Germinal center (tissue), 1 donor: ENCODE data around the gene HNRNPUL1.
"Not testable (repeated sequence)": the region's sequence is repeated elsewhere in the genome, so short reads cannot be mapped to it uniquely, and the experiment has no call there.

Source experiments
- DNase-seq: peaks from one replicate; pipeline ENCODE4 v3.0.0; 2012; ENCODE audit warnings: mixed read lengths, low spot score

Gene HNRNPUL1

DNA sequence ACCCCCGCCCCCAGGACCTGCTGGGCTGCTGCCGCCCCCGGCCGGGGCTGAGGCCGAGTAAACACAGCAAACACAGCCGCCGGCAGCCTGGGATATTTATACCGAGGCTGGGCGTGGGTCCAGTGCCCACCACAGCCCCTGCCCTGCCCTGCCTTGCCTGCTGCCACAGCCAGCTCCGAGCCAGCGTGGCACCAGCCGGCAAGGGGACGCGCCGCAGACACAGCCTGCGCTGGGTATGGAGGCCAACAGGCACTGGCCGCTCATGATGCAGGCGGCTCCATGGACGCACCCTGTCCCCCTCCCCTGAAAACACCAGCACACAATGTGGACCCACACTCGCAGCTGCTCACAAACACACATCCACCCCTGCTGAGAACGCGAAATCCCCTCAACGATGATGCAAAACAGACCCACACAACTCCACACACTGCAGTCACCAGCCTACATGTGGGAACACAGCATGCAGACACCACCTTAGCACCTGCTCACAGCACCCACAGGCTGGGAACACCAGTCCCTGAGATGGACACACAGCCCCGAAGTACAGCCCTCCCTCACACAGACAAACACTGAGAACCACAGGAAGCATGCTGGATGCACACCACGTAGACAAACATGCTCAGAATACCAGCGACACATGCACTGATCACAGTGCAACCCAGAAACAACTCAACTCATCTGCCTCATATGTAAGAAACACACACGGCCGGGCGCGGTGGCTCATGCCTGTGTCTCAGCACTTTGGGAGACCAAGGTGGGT lies 62.0 kb downstream of the HNRNPUL1 start:
- peak; percentile 84 for DNase-seq

DNA sequence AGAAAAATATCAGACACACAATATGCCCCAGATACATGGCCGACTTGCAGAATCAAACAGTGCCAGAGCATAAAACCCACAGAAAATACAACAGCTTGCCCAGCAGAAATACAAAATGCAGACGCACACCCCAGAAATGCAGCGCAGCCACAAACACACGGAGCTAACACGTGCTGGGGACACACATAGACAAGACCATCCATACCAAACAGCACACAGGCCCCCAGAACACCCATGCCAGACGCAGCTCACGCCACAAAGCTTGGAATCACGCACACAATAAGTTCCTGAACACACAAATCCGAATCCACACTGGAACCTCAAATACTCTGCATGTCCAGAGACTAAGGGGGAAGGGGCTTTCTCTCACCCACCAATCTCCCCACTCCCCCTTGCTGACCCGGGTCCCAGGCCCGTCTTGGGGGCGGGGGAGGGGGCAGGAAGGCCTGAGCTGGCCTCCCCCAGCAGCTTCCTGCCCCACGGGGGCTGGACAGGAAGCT lies 63.0 kb downstream of the HNRNPUL1 start:
- no peak for DNase-seq

DNA sequence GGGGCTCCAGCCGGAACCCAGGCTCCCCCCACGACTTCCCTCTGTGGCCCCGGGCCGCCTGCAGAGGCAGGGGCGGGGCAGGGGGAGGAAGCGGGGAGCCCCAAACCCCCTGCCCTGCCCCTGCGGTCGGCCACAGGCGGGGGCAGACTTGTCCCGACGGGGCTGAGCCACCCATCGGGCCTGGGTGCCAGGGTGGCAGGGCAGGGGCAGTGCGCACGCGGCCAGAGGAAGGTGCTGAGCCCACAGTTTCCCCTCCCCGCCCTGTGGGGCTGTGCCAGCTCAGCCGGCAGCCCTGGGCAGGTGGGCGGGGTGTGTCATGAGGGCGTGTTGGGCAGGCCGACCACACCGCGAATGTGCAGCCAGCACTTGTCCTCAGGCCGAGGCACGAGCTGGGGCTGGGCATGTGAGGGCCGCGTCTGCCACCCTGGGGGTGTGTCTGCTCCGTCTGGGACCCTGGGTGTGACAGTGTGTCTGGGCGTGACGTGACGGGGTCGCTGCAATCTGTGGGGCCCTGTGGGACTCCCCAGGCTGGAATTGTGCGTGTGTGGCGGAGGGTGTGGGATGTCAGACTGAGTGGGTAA lies 63.5 kb downstream of the HNRNPUL1 start:
- DNase-seq = peak; percentile 87

DNA sequence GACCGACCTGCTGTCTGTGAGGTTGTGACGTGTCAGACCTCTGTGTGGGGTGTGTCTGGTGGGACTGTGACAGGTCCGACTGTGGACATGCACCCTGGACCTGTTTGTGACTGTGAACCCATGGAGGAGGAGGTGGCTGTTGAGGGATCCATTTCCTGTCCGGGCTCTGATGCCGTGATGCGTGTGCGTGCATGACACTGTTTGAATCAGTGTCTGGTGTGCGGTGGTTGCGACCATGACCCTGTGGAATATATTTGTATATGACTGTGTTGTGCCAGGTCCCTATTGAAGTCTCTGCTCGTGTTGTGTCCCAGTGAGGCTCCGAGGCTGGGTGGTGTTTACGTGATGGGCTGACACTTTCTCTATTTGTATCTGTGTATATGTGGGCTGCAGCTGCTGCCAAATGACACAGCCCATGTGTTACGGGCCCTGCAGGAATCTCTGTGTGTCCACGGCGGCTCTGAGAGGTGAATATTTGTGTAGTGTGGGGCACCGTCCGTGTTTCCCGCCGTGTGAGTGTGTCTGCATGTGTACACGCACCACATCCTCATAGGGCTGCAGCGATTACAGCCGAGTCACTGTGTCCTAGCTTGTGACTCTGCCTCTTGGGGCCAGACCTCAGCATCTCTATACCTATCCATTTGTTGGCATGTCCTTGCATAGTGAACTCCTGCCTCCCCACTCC lies 64.1 kb downstream of the HNRNPUL1 start:
- DNase-seq = no peak

DNA sequence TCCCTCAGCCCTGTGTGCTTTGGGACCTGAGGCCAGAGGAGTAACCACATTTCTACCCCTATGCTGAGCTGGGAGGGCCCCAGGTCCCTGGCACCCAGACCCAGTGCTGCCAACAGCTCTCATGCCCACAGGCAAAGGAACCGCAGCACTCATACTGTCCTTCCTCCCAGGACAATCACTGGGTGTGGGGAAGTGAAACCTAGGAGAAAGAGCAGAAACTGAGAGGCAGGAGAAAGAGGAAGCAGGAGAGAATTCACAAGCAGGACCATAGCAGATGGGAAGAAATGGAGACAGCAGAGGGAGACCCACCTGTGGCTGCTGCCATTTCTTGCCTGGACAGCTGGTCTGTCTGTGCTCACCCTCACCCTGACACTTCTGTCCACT lies 64.7 kb downstream of the HNRNPUL1 start:
- peak; percentile 53 for DNase-seq

DNA sequence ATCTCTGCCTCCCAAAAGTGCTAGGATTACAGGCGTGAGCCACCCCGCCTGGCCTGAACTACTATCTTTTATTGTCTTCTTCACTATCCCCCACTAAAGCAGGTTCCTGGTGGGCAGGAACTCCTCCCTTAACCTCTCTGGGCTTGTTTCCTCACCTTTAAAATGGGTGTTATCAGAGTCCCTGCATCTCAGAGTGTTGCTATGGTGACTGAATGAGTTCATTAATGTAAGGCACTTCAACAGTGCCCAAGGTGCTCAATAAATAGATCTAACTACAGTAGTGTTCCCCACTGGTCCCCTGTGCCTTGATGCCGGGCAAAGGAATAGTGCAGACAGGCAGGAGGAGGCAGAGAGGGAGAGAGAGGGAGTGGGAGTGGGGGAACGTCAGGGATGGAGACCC lies 66.3 kb downstream of the HNRNPUL1 start:
- no peak for DNase-seq

DNA sequence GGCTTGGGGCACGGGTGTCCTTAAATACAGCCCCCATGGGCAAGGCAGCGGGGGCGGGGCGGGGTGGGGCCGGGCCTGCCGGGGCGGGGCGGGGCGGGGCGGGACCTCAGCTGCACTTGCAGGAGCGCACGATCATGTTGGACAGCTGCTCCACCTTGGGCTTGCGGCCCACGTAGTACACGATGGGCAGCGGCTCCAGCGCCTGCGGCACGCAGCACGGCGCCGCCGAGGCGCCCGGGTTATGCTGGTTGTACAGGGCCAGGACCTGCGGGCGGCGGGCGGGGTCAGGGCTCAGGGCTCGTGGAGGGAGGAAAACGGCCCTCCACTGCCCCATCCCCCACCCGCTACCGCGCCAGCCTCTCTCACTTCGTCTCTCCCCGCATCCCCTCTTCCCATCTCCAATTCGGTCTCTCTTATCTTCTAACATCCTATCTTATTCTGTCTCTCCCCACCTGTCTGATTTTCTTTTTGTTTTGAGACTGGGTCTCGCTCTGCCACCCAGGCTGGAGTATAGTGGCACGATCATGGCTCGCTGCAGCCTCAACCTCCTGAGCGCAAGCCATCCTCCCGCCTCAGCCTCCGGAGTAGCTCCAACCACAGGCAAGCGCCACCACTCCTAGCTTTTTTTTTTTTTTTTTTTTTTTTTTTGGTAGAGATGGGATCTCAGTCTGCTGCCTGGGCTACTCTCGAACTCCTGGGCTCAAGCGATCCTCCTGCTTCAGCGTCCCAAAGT lies 66.9 kb downstream of the HNRNPUL1 start:
- no peak for DNase-seq

DNA sequence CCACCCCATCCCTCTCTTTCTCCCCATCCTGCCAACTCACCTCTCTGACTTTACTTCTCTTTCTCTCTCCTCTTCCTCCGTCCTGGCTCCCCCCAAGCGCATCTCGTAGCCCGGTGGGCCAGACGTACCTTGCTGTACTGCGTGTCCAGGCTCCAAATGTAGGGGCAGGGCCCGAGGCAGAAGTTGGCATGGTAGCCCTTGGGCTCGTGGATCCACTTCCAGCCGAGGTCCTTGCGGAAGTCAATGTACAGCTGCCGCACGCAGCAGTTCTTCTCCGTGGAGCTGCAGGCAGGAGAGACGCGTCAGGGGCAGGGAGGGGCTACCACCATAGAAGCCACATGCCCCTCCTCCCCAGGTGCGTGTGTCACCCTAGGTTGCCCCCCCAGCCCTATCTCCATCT lies 67.8 kb downstream of the HNRNPUL1 start:
- DNase-seq = no peak

DNA sequence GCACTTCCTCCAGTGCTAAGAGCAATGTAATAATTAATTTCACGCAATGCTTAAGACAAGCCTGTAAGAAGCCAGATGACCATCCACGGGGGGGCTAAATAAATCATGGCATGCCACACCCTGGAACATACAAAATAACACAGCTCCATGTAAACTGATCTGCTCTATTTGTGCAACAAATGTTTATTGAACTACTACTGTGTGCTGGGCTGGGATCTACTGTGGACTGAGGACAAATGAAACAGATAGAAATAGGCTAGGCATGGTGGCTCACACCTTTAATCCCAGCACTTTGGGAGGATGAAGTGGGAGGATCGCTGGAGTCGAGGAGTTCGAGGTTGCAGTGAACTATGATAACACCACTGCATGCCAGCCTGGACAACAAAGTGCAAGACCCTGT lies 68.3 kb downstream of the HNRNPUL1 start:
- DNase-seq = no peak

DNA sequence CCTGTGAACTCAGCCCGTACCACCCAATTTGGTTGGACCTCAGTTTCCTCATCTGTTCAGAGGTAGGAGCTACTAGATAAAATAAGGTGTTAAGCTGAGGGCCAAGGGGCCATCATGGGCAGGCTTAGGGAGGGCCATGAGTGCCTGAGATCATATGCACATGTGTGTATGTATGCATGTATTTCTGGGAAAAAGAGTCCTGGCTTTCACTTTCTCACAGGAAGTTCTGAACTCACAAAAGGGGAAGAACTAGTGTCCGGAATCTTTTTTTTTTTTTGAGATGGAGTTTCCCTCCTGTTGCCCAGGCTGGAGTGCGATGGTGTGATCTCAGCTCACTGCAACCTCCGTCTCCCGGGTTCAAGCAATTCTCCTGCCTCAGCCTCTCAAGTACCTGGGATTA lies 70.6 kb downstream of the HNRNPUL1 start:
- DNase-seq = no peak

DNA sequence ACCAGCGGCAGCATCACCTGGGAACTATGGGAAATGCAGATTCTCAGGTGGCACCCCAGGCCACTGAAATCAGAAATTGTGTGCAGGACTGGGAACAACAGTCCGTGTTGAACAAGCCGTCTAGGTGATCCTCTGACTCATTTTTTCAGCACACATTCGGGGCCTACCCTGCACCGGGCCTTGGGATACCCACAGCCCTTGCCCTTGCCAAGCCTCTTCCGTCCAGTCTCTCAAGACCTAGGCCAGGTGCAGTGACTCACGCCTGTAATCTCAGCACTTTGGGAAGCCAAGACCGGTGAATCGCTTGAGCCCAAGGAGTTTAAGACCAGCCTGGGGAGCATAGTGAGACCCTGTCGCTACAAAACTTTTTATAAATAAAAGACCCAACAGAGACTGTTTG lies 71.3 kb downstream of the HNRNPUL1 start:
- no peak for DNase-seq

DNA sequence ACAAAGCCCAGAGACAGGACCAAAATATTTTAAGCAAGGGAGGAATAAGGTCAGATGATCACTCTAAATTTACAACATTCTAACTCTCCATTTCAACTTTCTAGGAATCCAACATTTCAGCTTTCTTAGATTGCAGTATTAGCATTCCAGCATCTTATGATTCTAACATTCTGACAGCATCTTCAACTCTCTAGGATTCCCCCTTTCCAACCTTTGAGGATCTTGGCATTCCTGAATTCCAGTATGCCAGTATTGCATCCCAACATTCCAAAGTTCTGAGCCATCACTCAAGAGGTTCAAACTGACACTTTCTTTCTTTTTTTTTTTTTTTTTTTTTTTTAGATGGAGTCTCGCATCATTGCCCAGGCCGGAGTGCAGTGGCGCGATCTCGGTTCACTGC lies 75.8 kb downstream of the HNRNPUL1 start:
- DNase-seq = no peak

DNA sequence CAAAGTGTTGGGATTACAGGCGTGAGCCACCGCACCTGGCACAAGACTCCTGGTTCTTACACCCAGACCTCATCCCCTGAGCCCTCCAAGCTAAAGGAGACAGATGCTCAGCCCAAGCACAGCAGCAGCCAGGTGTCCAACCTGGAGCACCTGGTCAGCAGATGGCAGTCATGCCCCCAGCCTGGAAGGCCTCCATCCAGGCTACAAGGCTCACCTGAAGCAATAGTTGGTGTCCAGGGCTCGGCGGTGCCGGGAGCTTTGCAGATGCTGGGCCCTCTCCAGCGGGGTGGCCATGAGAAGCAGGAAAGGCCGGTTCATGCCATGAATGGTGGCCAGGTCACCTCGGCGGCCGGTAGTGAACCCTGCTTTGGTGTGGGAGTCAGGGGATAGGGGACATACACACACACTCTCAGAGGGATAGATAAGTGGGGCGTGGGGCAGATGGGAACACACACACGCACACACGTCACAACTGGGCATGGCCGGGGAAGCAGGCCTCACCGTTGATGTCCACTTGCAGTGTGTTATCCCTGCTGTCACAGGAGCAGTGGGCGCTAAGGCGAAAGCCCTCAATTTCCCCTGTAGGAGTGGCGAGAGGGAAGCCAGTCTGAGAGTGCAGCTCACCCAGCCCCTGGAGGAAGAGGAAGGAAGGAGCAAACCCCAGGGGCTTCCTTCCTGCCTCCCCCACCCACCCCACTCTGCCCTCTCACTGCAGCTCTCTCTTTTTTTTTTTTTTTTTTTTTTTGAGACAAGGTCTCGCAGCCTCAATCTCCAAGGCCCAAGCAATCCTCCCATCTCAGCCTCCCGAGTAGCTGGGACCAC lies 77.7 kb downstream of the HNRNPUL1 start:
- no peak for DNase-seq

DNA sequence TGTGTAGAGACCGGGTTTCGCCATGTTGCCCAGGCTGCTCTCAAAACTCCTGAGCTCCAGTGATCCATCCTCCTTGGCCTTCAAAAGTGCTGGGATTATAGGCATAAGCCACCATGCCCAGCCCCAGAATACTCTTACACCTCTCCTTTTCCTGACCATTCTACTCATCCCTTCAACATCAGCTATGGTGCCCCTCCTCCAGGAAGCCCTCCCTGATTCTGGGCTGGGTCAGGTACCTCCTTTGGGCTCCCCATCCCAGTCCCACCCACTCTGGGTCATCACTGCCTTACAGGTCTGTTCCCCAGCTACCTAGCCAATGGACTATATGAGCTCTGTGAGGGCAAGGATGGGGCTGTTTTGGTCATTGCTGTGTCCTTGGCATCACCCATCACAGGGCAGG lies 80.0 kb downstream of the HNRNPUL1 start:
- no peak for DNase-seq

DNA sequence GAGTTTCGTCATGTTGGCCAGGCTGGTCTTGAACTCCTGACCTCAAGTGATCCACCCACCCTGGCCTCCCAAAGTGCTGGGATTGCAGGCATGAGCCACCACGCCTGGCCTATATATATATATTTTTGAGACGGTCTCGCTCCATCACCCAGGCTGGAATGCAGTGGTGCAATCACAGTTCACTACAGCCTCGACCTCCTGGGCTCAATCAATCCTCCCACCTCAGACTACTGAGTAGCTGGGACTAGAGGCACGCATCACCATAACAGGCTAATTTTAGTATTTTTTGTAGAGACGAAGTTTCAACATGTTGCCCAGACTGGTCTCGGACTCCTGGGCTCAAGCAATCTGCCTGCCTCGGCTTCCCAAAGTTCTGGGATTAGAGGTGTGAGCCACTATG lies 82.7 kb downstream of the HNRNPUL1 start:
- DNase-seq = not testable (repeated sequence)

DNA sequence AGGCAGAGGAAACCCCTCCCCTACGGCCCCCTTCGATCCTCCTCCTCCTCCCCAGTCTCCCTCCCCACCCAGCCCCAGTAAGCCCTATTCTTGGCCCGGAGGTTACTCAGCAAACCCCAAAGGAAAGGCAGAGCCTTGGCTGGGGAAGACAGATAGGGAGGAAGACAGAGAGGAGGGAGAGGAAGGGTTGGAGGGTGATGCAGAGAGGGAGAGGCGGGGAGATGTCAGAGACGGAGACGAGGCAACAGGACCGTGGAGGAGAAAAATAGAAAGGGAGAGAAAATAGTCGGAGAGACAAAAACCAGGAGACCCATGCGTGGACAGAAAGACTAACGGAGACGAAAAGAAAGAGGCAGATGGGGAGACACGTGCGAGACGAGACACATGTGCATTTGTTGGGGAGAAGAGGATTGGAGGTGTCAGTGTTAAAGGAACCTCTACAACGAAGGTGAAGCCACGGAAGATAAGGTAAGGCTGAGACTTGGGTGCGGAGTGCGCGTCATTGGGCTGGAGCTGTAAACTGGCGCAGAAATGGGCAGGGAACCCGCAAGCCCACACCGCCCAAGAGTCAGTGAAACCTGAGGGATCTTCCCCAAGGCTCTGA lies 86.7 kb downstream of the HNRNPUL1 start:
- no peak for DNase-seq

DNA sequence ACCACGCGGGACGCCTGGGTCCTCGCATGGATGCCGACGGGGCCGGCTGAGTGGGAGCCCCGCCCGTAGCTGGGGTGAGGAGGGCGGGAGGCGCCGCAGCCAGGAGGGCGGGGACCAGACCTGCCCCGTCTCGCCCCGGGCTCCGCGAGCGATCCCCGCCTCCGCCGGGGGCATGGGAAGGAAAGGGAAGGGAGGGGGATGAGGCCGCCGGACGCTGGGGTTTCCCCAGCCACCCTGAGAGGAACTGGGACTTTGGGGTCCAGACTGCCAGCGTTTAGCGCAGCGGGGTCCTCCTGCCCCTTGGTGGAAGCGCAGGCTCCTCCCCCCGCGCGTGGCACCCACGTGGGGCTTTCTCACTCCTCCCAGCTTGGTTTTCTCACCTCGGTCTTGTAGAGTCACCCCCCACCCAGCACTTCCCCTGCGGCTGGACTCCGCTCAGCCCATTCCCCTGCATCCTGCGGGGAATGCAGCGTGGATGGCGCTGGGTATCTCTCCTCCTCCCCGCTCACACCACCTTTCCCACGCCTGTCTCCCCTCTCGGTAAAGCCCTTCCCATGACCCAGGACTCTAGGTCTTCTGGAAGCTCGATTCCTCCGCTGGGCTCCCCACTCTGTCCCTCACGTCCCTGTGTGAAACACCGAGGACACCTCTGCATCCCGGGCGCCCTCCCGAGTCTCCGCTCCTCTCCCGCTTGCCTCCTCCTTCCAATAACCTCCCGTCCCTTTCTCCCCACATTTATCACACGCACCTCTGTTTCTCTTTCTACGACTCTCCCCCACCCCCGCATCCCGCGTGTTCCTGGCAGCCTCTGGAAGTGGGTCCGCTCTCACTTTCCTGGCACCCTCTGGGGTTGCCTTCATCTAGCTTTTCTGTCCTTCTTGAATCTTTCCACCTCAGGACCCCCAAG lies 87.4 kb downstream of the HNRNPUL1 start:
- peak; percentile 89 for DNase-seq

DNA sequence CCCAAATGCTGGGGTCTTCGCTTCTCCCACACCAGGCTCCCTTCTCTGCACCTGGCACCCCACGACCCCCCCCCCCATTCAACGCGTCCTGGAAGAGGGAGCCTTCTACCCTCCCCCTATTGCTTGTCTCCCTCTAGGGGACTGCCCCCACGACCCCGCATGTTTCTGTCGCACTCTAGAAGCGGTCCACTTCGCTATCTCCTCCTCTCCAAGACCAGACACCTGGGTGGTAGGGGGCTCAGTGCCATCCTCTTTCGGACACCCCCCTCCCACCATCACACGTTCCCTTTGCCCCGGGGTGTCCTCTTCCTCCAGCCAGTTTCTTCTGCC lies 88.1 kb downstream of the HNRNPUL1 start:
- DNase-seq = no peak

DNA sequence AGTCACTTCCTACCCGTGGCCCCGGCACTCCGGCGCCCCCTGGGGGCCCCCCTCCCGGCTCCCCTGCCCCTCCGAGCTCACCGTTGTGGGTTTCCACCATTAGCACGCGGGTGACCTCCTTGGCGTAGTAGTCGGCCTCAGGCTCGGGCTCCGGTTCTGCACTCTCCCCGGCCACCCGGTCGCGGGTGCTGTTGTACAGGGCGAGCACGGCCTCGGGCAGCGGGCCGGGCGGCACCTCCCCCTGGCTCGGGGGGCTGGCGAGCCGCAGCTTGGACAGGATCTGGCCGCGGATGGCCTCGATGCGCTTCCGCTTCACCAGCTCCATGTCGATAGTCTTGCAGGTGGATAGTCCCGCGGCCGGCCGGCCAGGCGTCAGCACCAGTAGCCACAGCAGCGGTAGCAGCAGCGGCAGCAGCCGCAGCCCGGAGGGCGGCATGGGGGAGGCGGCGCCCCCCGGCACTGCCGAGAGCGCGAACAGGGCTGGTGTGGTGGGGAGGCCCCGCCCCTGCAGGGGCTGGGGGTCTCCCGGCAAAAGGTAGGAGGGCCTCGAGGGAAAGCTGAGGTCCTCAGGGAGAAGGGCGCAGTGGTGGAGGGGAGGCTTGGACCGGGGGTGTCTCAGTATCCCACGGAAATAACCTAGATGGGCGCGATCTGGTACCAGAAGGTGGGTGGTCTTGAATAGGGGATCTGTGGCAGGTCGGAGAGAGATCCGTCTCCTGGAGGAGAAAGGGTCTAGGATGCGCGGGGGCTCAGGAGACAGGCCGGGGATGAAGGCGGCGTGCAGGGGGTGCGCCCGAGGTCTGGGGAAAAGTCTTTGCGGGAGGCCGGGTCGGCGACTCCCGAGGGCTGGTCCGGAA lies 88.7 kb downstream of the HNRNPUL1 start:
- DNase-seq = peak; percentile 89
